Mesothelial cell of epicardium (in vitro differentiated cells): Measurements from ENCODE around the gene KAZN. TPM values are rescaled to one million over a fixed set of nuclear protein-coding genes. Genes with fewer than 3 reads are reported as not detected.

Experiments used
- DNase-seq, 2 experiments: peaks; one replicate each; pipeline ENCODE4 v3.0.0; 2021; ENCODE audit warnings: low spot score in 2 of 2; ENCODE audit not compliant: unreplicated experiment in 2 of 2
- H3K27ac Mint-ChIP-seq: 2 replicates; pipeline ENCODE4 v1.8.0; 2021; ENCODE audit warnings: mixed read lengths
- H3K27me3 Mint-ChIP-seq: 2 replicates; pipeline ENCODE4 v1.8.0; 2021; ENCODE audit warnings: low read depth, mixed read lengths
- H3K36me3 Mint-ChIP-seq: 2 replicates; pipeline ENCODE4 v1.8.0; 2021; ENCODE audit warnings: mixed read lengths
- H3K4me1 Mint-ChIP-seq: 2 replicates; pipeline ENCODE4 v1.8.0; 2021; ENCODE audit warnings: mixed read lengths
- H3K4me3 Mint-ChIP-seq: 2 replicates; pipeline ENCODE4 v1.8.0; 2021; ENCODE audit warnings: mild to moderate bottlenecking, moderate library complexity, mixed read lengths
- H3K9me3 Mint-ChIP-seq: 2 replicates; pipeline ENCODE4 v1.8.0; 2021; ENCODE audit warnings: mixed read lengths
- total RNA-seq: library from RNA; stranded (reverse); gene quantifications from 3 replicates; pipeline ENCODE4 v1.2.1, GENCODE V29; 2021
- TF ChIP-seq, protein P1 (sequence below): fragments of 200-600 bp; sonication (generic); IDR thresholded peaks from one replicate; pipeline ENCODE4 v1.5.0; 2021; ENCODE audit warnings: antibody characterized with exemption; ENCODE audit not compliant: unreplicated experiment

Gene KAZN
- total RNA-seq, 1 donor from 2014 or later, result 38.4 TPM

DNA sequence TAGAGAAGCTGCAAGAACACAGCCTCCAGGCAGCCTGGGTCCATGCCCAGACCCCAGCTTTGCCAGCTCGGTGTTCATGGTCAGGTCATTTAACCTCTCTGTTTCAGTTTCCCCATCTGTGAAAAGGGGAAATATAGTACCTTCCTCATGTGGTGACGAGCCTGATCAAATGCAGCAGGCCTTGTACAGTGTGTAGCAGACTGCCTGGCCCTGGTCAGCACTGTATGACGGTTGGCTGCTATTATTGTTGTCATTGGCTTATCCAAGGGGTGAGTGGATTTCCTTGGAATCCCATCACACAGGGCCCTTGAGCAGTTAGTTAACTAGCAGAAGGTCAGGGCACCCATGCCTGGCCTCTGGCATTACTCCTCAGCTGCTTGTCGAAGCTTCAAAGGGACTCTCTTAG is 548.5 kb downstream of the KAZN start:
- Mint-ChIP-seq H3K27ac (no peak overlapping the region), H3K27me3 (no peaks in the 10 kb centered on the region), H3K4me1 (peaks cover 17% of the 10 kb centered on the region), H3K9me3 (peaks cover 12% of the 10 kb centered on the region), H3K4me3 (no peak overlapping the region), H3K36me3 (peaks cover 6% of the 10 kb centered on the region)
- no peak for DNase-seq
- TF ChIP-seq, protein P1, sequence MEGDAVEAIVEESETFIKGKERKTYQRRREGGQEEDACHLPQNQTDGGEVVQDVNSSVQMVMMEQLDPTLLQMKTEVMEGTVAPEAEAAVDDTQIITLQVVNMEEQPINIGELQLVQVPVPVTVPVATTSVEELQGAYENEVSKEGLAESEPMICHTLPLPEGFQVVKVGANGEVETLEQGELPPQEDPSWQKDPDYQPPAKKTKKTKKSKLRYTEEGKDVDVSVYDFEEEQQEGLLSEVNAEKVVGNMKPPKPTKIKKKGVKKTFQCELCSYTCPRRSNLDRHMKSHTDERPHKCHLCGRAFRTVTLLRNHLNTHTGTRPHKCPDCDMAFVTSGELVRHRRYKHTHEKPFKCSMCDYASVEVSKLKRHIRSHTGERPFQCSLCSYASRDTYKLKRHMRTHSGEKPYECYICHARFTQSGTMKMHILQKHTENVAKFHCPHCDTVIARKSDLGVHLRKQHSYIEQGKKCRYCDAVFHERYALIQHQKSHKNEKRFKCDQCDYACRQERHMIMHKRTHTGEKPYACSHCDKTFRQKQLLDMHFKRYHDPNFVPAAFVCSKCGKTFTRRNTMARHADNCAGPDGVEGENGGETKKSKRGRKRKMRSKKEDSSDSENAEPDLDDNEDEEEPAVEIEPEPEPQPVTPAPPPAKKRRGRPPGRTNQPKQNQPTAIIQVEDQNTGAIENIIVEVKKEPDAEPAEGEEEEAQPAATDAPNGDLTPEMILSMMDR, result no peak

DNA sequence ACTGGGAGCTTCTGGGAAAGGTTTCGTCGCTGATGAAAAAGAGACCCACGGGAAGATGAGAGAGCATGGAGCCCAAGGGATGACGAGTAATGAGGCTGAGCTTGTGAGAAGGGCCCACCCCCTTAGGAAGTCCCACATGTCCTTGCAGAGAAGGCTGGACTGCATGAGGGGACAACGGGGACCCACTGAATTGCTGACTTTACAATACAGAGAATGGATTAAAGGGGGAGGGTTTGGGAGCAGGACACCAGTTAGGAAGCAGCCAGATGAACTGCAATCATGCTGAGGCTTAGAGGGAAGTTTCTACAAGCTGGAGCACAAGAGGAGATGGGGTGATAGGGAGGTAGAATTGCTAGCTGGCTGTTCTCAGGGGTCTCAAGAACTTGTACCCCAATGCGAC is 549.5 kb downstream of the KAZN start:
- Mint-ChIP-seq H3K9me3 (peaks cover 8% of the 10 kb centered on the region), H3K4me3 (no peak overlapping the region), H3K27me3 (no peaks in the 10 kb centered on the region), H3K27ac (no peak overlapping the region), H3K4me1 (peaks cover 21% of the 10 kb centered on the region), H3K36me3 (peaks cover 4% of the 10 kb centered on the region)
- TF ChIP-seq, protein P1, result no peak
- no peak for DNase-seq

DNA sequence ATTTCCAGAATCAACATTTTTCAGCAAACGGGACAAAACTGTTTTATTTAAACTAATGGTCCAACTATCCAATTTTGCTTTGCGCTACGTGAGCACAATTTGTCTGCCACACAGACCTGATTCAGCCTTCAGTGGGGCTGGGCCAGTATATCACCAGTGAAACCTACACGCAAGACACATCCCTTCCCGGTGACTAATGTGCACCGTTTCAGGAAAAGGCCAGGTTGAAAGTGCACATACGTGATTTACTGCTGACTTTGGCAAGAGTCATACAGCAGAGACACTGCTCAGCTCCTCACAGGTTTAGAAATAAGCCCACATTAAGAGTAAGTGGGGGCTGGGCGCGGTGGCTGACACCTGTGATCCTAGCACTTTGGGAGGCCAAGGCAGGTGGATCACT is 550.0 kb downstream of the KAZN start:
- DNase-seq, result no peak
- Mint-ChIP-seq H3K36me3 (no peaks in the 10 kb centered on the region), H3K9me3 (peaks cover 5% of the 10 kb centered on the region), H3K4me1 (peaks cover 21% of the 10 kb centered on the region), H3K4me3 (no peak overlapping the region), H3K27me3 (no peaks in the 10 kb centered on the region), H3K27ac (no peak overlapping the region)
- TF ChIP-seq, protein P1, result no peak

DNA sequence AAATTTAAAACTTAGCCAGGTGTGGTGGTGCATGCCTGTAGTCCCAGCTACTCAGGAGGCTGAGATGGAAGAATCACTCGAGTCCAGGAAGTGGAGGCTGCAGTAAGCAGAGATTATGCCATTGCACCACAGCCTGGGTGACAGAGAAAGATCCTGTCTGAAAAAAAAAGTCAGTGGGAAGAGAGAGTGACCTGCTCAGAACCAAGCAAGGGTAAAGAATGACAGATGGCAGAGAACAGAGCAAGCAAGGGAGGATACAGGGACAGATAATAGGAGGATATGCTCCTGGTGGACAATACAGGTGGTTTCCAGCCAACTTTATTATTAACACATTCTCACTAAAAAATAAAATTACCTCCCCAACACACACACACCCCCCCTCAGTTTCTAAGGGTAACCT is 550.5 kb downstream of the KAZN start:
- Mint-ChIP-seq H3K36me3 (no peaks in the 10 kb centered on the region), H3K27me3 (no peaks in the 10 kb centered on the region), H3K27ac (no peak overlapping the region), H3K4me1 (peaks cover 21% of the 10 kb centered on the region), H3K4me3 (no peak overlapping the region), H3K9me3 (peaks cover 5% of the 10 kb centered on the region)
- TF ChIP-seq, protein P1, result no peak
- no peak for DNase-seq

DNA sequence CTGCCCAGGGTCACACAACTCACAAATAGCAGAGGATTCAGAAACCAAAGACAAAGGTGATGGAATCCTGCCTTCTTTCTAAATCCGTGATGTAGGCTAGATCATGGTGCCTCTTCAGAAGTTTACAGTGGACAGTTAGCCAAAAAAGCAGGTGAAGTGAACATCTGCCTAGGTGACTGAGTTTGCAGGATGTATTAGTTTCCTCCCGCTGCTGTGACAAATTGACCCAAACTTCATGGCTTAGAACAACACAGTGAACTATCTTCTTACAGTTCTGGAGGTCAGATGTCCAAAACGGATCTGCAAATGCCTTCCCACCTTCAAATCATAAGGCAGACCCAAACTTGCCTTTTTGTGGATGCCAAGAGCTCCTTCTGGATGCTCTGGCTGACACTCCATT is 551.9 kb downstream of the KAZN start:
- Mint-ChIP-seq H3K27ac (no peak overlapping the region), H3K4me3 (no peak overlapping the region), H3K27me3 (peaks cover 3% of the 10 kb centered on the region), H3K36me3 (no peaks in the 10 kb centered on the region), H3K4me1 (peaks cover 27% of the 10 kb centered on the region), H3K9me3 (peaks cover 5% of the 10 kb centered on the region)
- no peak for DNase-seq
- TF ChIP-seq, protein P1, result no peak

DNA sequence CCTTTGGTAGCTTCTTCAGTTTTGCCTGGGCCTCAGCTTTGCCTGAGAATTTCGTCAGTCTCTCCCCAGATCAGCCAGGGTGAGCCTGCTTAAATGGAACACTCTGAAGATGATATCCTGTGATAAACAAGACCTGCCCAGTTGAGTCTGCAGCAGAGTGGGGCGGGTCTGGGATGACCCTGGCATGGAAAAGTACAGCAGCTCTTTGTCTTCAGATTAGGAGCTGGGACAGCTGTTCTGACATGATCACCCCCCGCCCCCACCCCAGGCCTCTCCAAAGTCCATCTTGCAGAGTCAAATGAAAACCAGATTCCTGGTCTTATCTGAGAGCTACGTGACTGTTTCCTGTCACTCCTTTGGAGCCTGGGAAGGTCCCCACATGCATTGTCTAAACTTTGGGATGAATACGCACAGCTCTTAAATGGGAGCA is 552.9 kb downstream of the KAZN start:
- no peaks in the 10 kb centered on the region for H3K36me3 Mint-ChIP-seq
- peak overlapping the region; percentile 90 for H3K4me3 Mint-ChIP-seq
- DNase-seq, result no peak
- peak overlapping the region; percentile 61 for H3K27ac Mint-ChIP-seq
- peaks cover 5% of the 10 kb centered on the region for H3K9me3 Mint-ChIP-seq
- TF ChIP-seq, protein P1, result no peak
- H3K4me1 Mint-ChIP-seq, result peaks cover 38% of the 10 kb centered on the region
- peaks cover 3% of the 10 kb centered on the region for H3K27me3 Mint-ChIP-seq
